Thyroid gland (tissue), 4 donors: ENCODE results near the gene SPINT4. TPM values are rescaled to one million over a fixed set of nuclear protein-coding genes. Genes with fewer than 3 reads are reported as not detected.

Experiments
- DNase-seq, 2 donors: peaks; one replicate each; pipeline ENCODE4 v3.0.0-alpha.2; 2019
- H3K27ac ChIP-seq, 3 donors: fragments of 200-600 bp; sonication (generic); 1 replicate in 2 of 3; 2 replicates in 1 of 3; pipeline ENCODE4 v1.5.1; 2016 to 2019; ENCODE audit warnings: mild to moderate bottlenecking in 1 of 3, moderate library complexity in 1 of 3
- H3K27me3 ChIP-seq: fragments of 200-600 bp; sonication (generic); one replicate; pipeline ENCODE4 v1.5.1; 2019
- H3K36me3 ChIP-seq, 2 donors: fragments of 200-600 bp; sonication (generic); one replicate each; pipeline ENCODE4 v1.5.1; 2016 to 2019
- H3K4me1 ChIP-seq, 2 donors: fragments of 200-600 bp; sonication (generic); one replicate each; pipeline ENCODE4 v1.5.1; 2017 to 2019
- H3K4me3 ChIP-seq, 3 donors: fragments of 200-600 bp; sonication (generic); replicated peaks in 1 of 3; 1 replicate in 2 of 3; 2 replicates in 1 of 3; pipeline ENCODE4 v1.5.1; 2016; ENCODE audit warnings: mild to moderate bottlenecking in 1 of 3
- H3K9me3 ChIP-seq: fragments of 200-600 bp; sonication (generic); one replicate; pipeline ENCODE4 v1.5.1; 2017
- POLR2A ChIP-seq, 2 donors: fragments of 450-650 bp; IDR thresholded peaks; one replicate each; pipeline ENCODE4 v1.6.1; 2017; ENCODE audit warnings: antibody characterized with exemption in 2 of 2, mild to moderate bottlenecking in 2 of 2, moderate library complexity in 1 of 2
- WGBS, 2 donors: methylation state at CpG; one replicate each; pipeline ENCODE4 v1.1.5; 2017; 5-methylcytosine and 5-hydroxymethylcytosine counted together
- intact Hi-C: fragments of 100-400 bp; cut with DNase I; formaldehyde crosslinking; loops from one replicate; pipeline ENCODE4 v1.15.1; 2023
- microRNA-seq: library from miRNA; unstranded; fragments of <30 nt; microRNA quantifications from one replicate; pipeline ENCODE4, GENCODE V29; 2016
- small RNA-seq: library from RNA; depleted of rRNA; stranded (forward); fragments of <200 nt; gene quantifications from one replicate; pipeline ENCODE3, GENCODE V24; 2016
- total RNA-seq, 4 donors: library from RNA; depleted of rRNA; stranded (reverse); fragments of >200 nt; gene quantifications; one replicate each; pipeline ENCODE4 v1.2.3, GENCODE V29; 2016
- TF ChIP-seq, protein P1 (sequence below), 6 experiments: fragments of 200-600 bp in 3 of 6; fragments of 450-650 bp in 3 of 6; sonication (generic) in 3 of 6; IDR thresholded peaks; one replicate each; pipeline ENCODE4 v1.5.1; 2016 to 2019; ENCODE audit warnings: antibody characterized with exemption in 6 of 6, mild to moderate bottlenecking in 2 of 6, inconsistent platforms in 1 of 6, moderate library complexity in 1 of 6

Gene SPINT4
- total RNA-seq, 4 donors from 2014 or later = not detected

DNA sequence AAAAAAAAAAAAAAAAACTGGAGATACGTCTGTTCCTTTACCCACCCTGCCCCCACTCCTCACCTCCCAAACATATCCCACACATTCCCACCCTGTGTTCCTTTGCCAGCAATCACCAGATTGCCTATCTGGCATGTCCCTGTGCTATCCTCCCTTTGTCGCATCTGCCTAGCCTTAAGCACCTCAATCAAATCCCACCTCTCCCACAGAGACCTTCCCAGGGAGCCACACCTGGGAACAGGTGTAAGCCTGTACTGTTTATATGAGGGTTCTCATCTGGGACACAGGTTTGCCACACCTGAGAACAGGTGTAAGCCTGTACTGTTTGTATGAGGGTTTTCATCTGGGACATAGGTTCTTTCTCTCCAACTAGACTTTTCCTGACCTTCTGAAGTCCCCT, 52.8 kb downstream of the SPINT4 start:
- H3K27me3 ChIP-seq = no peaks in the 10 kb centered on the region
- H3K4me3 ChIP-seq = no peak overlapping the region
- no peaks in the 10 kb centered on the region for H3K36me3 ChIP-seq
- DNase-seq = no peak
- TF ChIP-seq, protein P1, sequence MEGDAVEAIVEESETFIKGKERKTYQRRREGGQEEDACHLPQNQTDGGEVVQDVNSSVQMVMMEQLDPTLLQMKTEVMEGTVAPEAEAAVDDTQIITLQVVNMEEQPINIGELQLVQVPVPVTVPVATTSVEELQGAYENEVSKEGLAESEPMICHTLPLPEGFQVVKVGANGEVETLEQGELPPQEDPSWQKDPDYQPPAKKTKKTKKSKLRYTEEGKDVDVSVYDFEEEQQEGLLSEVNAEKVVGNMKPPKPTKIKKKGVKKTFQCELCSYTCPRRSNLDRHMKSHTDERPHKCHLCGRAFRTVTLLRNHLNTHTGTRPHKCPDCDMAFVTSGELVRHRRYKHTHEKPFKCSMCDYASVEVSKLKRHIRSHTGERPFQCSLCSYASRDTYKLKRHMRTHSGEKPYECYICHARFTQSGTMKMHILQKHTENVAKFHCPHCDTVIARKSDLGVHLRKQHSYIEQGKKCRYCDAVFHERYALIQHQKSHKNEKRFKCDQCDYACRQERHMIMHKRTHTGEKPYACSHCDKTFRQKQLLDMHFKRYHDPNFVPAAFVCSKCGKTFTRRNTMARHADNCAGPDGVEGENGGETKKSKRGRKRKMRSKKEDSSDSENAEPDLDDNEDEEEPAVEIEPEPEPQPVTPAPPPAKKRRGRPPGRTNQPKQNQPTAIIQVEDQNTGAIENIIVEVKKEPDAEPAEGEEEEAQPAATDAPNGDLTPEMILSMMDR (IDR thresholded peaks at IDR 0.05) = no peak
- no peak for TF ChIP-seq POLR2A (IDR thresholded peaks at IDR 0.05)
- H3K9me3 ChIP-seq = no peaks in the 10 kb centered on the region
- peaks cover 16 to 22% of the 10 kb centered on the region in 2 donors for H3K4me1 ChIP-seq
- H3K27ac ChIP-seq = no peak overlapping the region
- intact Hi-C loops = loop anchor here (10.0 kb wide), 1 partner anchor 460 kb away; no protein-coding TSS in a partner anchor
- 76 to 78% methylated on average over 2 of the region's 2 CpGs for whole genome bisulfite sequencing, 2 donors

DNA sequence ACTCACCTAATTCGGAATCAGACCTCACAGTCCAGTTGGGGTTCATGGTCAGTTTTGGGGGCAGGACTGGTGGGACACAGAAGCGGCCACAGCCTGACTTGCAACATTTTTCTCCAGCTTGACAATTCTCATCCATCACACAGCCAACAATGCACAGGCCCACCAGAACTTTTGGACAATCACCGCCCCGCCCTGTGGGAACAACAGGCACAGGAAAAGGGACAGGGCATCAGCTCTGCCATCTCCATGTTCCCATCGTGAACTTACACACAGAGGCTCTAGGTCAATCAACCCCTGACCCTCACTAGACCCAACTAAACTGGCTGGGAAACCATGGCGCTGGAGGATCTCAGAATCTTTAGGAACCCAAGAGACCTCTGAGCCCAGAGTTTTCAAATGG, 53.3 kb downstream of the SPINT4 start:
- Histone ChIP-seq H3K9me3 (no peaks in the 10 kb centered on the region), H3K4me3 (no peak overlapping the region), H3K27me3 (no peaks in the 10 kb centered on the region), H3K36me3 (no peaks in the 10 kb centered on the region), H3K27ac (no peak overlapping the region), H3K4me1 (peaks cover 16 to 26% of the 10 kb centered on the region in 2 donors)
- 88 to 95% methylated on average over 6 of the region's 6 CpGs for WGBS, 2 donors
- no peak for DNase-seq
- TF ChIP-seq, protein P1 (IDR thresholded peaks at IDR 0.05) = no peak
- no peak for TF ChIP-seq POLR2A (IDR thresholded peaks at IDR 0.05)
- intact Hi-C loops = loop anchor here (10.0 kb wide), 1 partner anchor 461 kb away; no protein-coding TSS in a partner anchor

Small RNA genes within 50 kb of the gene (microRNA-seq; reads per million reads assigned to microRNA genes)
- 1.1 reads per million for gene MIR3617

Small RNA genes within 50 kb of the gene (small RNA-seq; reads per million reads assigned to genes)
- gene MIR3617 = not detected
- gene SPINT5P = not detected

Other genes with a start within 250 kb of the SPINT4 start
- not detected for gene SPINT3, start 206.7 kb upstream of the SPINT4 start, total RNA-seq
- not detected for gene WFDC6, start 182.9 kb upstream of the SPINT4 start, total RNA-seq
- 1 to 10 TPM in 3 of 4 donors, under 1 TPM in 1; 0.45 to 4.2 (median 1.7) TPM for gene EPPIN, start 174.9 kb upstream of the SPINT4 start, total RNA-seq
- 1 to 10 TPM in 1 of 4 donors, under 1 TPM in 1, not detected in 2; 0.78 to 1.3 TPM for gene WFDC8, start 143.1 kb upstream of the SPINT4 start, total RNA-seq
- not detected for gene WFDC10A, start 92.6 kb upstream of the SPINT4 start, total RNA-seq
- not detected for gene WFDC9, start 91.1 kb upstream of the SPINT4 start, total RNA-seq
- not detected for gene WFDC11, start 52.1 kb upstream of the SPINT4 start, total RNA-seq
- not detected for gene WFDC13, start 20.3 kb upstream of the SPINT4 start, total RNA-seq
- gene WFDC10B, start 17.3 kb upstream of the SPINT4 start, total RNA-seq = not detected
- under 1 TPM in 1 of 4 donors, not detected in 3; 0.94 TPM for gene WFDC3, start 69.5 kb downstream of the SPINT4 start, total RNA-seq
- 10 to 100 TPM; 22.1 to 26.4 (median 24.9) TPM for gene DNTTIP1, start 69.6 kb downstream of the SPINT4 start, total RNA-seq
- gene UBE2C, start 90.3 kb downstream of the SPINT4 start, total RNA-seq = 1 to 10 TPM in 2 of 4 donors, under 1 TPM in 1, not detected in 1; 0.45 to 5.8 (median 2.6) TPM
- gene TNNC2, start 105.0 kb downstream of the SPINT4 start, total RNA-seq = 1 to 10 TPM in 1 of 4 donors, not detected in 3; 1.4 TPM
- 10 to 100 TPM; 41.5 to 54.9 (median 48.8) TPM for gene SNX21, start 111.5 kb downstream of the SPINT4 start, total RNA-seq
- 10 to 100 TPM; 36.3 to 73.8 (median 50.6) TPM for gene ACOT8, start 135.0 kb downstream of the SPINT4 start, total RNA-seq
- gene ZSWIM3, start 135.3 kb downstream of the SPINT4 start, total RNA-seq = 1 to 10 TPM; 2.2 to 4.5 (median 3.9) TPM
- gene ZSWIM1, start 158.9 kb downstream of the SPINT4 start, total RNA-seq = 10 to 100 TPM in 2 of 4 donors, 1 to 10 TPM in 2; 7.7 to 14.6 (median 10.9) TPM
- 1 to 10 TPM in 3 of 4 donors, not detected in 1; 3.0 to 8.8 (median 5.0) TPM for gene SPATA25, start 165.3 kb downstream of the SPINT4 start, total RNA-seq
- gene NEURL2, start 168.9 kb downstream of the SPINT4 start, total RNA-seq = 10 to 100 TPM; 12.6 to 17.4 (median 16.1) TPM
- 100 to 1,000 TPM in 1 of 4 donors, 10 to 100 TPM in 3; 42.7 to 103 (median 51.3) TPM for gene CTSA, start 169.0 kb downstream of the SPINT4 start, total RNA-seq
- 100 to 1,000 TPM in 1 of 4 donors, 10 to 100 TPM in 3; 22.7 to 260 (median 70.1) TPM for gene PLTP, start 189.8 kb downstream of the SPINT4 start, total RNA-seq
- 10 to 100 TPM; 28.1 to 63.6 (median 49.1) TPM for gene PCIF1, start 212.3 kb downstream of the SPINT4 start, total RNA-seq
- 10 to 100 TPM; 18.1 to 31.6 (median 25.6) TPM for gene ZNF335, start 249.9 kb downstream of the SPINT4 start, total RNA-seq